Left ventricle myocardium inferior (tissue), 1 donor: Measurements from ENCODE around the gene SLC2A10. TPM values are rescaled to one million over a fixed set of nuclear protein-coding genes. Genes with fewer than 3 reads are reported as not detected.

Experiments used
- DNase-seq: peaks from one replicate; pipeline ENCODE4 v3.0.0-alpha.2; 2020
- H3K27ac ChIP-seq: fragments of 200-600 bp; replicated peaks from 2 replicates; pipeline ENCODE4 v1.8.0; 2021
- H3K27me3 ChIP-seq: fragments of 200-600 bp; 2 replicates; pipeline ENCODE4 v1.8.0; 2021; ENCODE audit warnings: low read depth
- H3K36me3 ChIP-seq: fragments of 200-600 bp; 2 replicates; pipeline ENCODE4 v1.8.0; 2021
- H3K4me1 ChIP-seq: fragments of 200-600 bp; 2 replicates; pipeline ENCODE4 v1.8.0; 2021
- H3K4me3 ChIP-seq: fragments of 200-600 bp; 2 replicates; pipeline ENCODE4 v1.8.0; 2021; ENCODE audit warnings: mild to moderate bottlenecking, moderate library complexity
- H3K9me3 ChIP-seq: fragments of 200-600 bp; replicated peaks from 2 replicates; pipeline ENCODE4 v1.8.0; 2021
- intact Hi-C: fragments of 100-400 bp; cut with micrococcal nuclease; formaldehyde crosslinking; loops from one replicate; pipeline ENCODE4 v1.11.0; 2022
- total RNA-seq: library from RNA; stranded (reverse); fragmentation: NEBNext Ultra II Directional; extraction: Animal tissue kit (Norgen Biotek cat#: 25700); gene quantifications from one replicate; pipeline ENCODE4 v1.2.1, GENCODE V29; 2021
- TF ChIP-seq, protein P1 (sequence below): fragments of 200-600 bp; IDR thresholded peaks from 2 replicates; pipeline ENCODE4 v1.8.0; 2021; ENCODE audit warnings: antibody characterized with exemption, mild to moderate bottlenecking, borderline replicate concordance
- donor health status: DM: no; HTN: yes; CAD: no; lungs with severe emphysema.

Gene SLC2A10
- total RNA-seq, 1 donor from 2014 or later, result 2.8 TPM

GRCh38 chr20:46731770-46732169, 22.3 kb downstream of the SLC2A10 start:
- H3K4me1 ChIP-seq, result no peaks in the 10 kb centered on the region
- no peak for DNase-seq
- H3K9me3 ChIP-seq, result no peaks in the 10 kb centered on the region
- peaks cover 3% of the 10 kb centered on the region for H3K27me3 ChIP-seq
- intact Hi-C loops, result no loop called here
- TF ChIP-seq, protein P1, sequence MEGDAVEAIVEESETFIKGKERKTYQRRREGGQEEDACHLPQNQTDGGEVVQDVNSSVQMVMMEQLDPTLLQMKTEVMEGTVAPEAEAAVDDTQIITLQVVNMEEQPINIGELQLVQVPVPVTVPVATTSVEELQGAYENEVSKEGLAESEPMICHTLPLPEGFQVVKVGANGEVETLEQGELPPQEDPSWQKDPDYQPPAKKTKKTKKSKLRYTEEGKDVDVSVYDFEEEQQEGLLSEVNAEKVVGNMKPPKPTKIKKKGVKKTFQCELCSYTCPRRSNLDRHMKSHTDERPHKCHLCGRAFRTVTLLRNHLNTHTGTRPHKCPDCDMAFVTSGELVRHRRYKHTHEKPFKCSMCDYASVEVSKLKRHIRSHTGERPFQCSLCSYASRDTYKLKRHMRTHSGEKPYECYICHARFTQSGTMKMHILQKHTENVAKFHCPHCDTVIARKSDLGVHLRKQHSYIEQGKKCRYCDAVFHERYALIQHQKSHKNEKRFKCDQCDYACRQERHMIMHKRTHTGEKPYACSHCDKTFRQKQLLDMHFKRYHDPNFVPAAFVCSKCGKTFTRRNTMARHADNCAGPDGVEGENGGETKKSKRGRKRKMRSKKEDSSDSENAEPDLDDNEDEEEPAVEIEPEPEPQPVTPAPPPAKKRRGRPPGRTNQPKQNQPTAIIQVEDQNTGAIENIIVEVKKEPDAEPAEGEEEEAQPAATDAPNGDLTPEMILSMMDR, result no peak
- no peak overlapping the region for H3K4me3 ChIP-seq
- no peak overlapping the region for H3K27ac ChIP-seq
- H3K36me3 ChIP-seq, result no peaks in the 10 kb centered on the region

- no peaks in the 10 kb centered on the region for H3K36me3 ChIP-seq
- H3K4me3 ChIP-seq, result no peak overlapping the region
- peaks cover 24% of the 10 kb centered on the region for H3K27me3 ChIP-seq
- no peaks in the 10 kb centered on the region for H3K9me3 ChIP-seq
- TF ChIP-seq, protein P1, result no peak
- intact Hi-C loops, result no loop called here
- DNase-seq, result no peak
- H3K27ac ChIP-seq, result no peak overlapping the region
- H3K4me1 ChIP-seq, result no peaks in the 10 kb centered on the region
These were observed 26.0 kb downstream of the SLC2A10 start for GRCh38 chr20:46735436-46735835.

GRCh38 chr20:46739431-46740213, 30.2 kb downstream of the SLC2A10 start:
- intact Hi-C loops, result no loop called here
- H3K27ac ChIP-seq, result no peak overlapping the region
- no peaks in the 10 kb centered on the region for H3K36me3 ChIP-seq
- H3K27me3 ChIP-seq, result peaks cover 63% of the 10 kb centered on the region
- no peaks in the 10 kb centered on the region for H3K4me1 ChIP-seq
- DNase-seq, result no peak
- TF ChIP-seq, protein P1, result no peak
- no peak overlapping the region for H3K4me3 ChIP-seq
- H3K9me3 ChIP-seq, result no peaks in the 10 kb centered on the region

DNA sequence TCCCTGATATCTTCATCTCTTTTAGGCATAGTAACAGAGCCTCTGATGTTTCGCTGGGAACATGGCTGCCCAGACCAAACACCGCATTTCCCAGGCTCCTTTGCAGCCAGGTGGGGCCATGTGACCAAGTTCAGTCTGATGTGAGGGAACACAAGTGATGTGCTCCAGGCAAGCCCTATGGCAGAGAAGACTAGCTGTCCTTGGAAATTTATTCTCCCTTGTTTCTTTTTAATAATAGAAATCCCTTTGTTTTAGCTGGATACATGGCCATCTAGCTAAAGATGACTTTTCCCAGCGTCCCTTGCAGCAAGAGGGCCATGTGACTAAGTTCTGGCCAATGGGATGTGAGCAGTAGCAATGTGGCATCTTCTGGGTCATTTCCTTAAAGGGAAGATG, 30.8 kb downstream of the SLC2A10 start:
- intact Hi-C loops, result no loop called here
- H3K4me3 ChIP-seq, result no peak overlapping the region
- H3K4me1 ChIP-seq, result no peaks in the 10 kb centered on the region
- TF ChIP-seq, protein P1, result no peak
- H3K9me3 ChIP-seq, result no peaks in the 10 kb centered on the region
- no peak for DNase-seq
- no peak overlapping the region for H3K27ac ChIP-seq
- peaks cover 68% of the 10 kb centered on the region for H3K27me3 ChIP-seq
- no peaks in the 10 kb centered on the region for H3K36me3 ChIP-seq

DNA sequence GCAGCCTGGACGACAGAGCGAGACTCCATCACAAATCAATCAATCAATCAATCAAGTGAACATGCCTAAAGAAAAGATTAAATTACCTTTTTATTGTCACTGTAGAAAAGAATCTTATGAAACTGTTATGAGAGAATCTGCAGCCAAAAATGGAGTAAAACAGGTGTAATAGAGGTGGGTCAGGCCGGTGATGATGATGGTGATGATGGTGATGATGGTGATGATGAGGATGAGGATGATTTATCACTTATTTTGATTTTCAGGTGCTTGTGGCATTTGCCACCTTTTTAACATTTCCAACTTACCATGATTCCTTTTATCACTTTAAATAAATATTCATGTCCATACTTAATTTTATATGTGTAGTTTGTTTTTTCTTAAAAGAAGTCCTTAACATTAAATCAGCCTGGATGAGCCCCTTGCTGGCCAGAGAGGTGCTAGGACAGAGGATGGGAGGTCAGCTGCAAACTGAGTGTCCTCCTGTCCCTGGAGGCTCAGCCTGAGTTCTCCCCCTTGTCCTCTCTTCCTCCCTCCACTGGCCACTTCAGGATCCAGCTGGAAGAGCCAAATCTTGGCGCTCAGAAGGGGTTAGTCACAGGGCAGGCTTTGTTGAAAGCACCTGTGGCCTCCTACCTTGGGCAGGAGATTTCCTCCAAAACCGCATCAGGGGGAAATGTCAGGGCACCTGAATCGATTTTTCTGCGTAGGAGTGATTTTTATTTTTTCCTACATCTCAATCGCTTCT, 32.6 kb downstream of the SLC2A10 start:
- Histone ChIP-seq H3K27me3 (peaks cover 81% of the 10 kb centered on the region), H3K9me3 (no peaks in the 10 kb centered on the region), H3K4me3 (no peak overlapping the region), H3K27ac (no peak overlapping the region), H3K4me1 (no peaks in the 10 kb centered on the region), H3K36me3 (no peaks in the 10 kb centered on the region)
- intact Hi-C loops, result no loop called here
- TF ChIP-seq, protein P1, result no peak
- DNase-seq, result no peak
